Measurements from ENCODE around the gene HOXD9.

DNA sequence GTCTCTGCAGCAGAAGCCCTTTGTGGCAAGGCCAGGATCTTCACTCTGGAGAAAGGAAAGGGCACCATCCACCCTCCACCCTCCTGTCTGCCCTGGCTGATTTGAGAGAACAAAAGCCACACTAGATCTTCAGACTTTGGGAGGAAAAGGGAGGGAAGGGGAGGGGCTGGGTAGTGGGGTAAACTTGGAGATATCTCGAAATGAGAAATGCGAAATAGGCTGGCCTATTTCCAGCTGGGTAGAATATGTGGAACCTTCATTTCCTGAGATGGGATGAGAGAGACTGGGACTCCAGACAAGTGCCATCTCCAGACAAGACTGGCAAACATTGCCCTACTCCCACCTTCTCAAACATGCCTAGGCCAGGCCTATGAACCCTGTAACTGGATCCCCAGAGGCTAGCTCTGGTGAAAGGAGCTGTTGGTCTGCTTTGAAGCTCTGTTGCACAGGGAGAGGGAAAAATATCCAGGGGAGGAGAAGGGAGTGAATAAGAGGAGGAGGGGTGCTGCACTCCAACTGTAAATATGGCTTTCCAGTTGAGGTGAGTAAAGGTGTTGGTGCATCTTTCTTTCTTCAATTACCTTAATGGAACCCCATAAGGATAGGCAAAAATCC, 21.2 kb upstream of the HOXD9 start:
- TF ChIP-seq POLR2A (IDR thresholded peaks at IDR 0.05; ENCODE audit: extremely low read depth, insufficient read length) (no peak), CTCF (IDR thresholded peaks at IDR 0.05; ENCODE audit: low read depth, low read length) (no peak), MYC (IDR thresholded peaks at IDR 0.05; ENCODE audit: low read depth, low read length) (no peak)
